Epidermal melanocyte (primary cell): ENCODE measurements around the gene POLA1.

Source experiments
- DNase-seq: peaks from one replicate; pipeline ENCODE4 v3.0.0; 2011; ENCODE audit warnings: low spot score; ENCODE audit not compliant: insufficient read length

Gene POLA1

DNA sequence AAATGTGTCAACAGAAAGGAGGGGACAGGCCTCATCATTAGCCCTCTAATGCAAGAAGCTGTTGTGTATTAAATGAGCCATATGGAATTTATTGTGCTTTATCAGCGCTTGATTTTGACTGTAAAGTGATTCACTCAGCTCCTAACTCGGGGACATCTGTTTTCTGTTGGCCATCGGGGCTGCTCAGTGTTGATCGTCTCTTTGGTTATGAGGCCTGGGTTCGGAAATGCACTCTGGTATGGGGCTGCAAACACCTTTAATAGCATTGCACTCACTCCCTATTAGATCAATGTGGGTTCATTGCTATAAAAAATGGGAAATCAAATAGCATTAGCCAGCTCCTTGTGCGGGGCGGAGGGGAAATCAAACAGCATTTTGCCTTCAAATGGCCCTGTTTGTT is 315.7 kb downstream of the POLA1 start:
- no peak for DNase-seq

DNA sequence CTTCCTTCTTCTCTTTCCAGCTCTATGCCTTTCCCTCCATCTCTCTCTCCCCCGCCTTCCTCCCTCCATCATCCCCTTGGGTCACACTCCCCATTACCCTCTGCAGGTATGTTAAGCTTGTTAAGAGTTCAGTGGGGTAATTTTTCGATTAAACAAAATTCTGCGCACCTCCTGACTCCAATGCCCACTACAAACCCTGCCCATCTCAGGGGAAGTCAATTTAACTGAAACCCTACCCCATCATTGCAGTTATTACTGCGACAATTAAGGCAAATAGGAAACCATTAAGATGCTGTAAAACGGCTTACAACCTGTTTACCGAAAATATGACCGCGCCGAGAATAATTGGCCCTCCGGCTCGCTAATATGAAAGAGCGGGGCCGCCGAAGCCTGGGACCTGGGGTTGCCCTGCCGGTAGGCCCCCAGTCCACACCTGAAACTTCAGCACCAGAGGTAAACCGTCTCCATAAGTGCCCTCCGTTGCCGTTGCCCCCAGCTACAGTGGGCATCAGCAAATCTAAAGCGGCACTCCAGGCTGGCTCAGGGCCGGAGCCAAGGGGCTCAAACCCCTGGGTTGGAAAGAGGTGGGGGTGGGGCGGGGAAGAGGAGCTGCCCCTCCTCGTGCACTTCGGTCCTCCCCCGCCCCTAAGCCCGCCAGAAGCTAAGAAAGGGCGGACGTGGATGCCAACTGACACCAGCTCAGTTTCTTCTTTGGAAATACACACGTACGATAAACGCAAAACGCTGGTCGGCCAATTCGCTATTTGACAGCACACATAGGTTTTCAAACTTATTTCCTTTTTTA is 317.3 kb downstream of the POLA1 start:
- DNase-seq = no peak

DNA sequence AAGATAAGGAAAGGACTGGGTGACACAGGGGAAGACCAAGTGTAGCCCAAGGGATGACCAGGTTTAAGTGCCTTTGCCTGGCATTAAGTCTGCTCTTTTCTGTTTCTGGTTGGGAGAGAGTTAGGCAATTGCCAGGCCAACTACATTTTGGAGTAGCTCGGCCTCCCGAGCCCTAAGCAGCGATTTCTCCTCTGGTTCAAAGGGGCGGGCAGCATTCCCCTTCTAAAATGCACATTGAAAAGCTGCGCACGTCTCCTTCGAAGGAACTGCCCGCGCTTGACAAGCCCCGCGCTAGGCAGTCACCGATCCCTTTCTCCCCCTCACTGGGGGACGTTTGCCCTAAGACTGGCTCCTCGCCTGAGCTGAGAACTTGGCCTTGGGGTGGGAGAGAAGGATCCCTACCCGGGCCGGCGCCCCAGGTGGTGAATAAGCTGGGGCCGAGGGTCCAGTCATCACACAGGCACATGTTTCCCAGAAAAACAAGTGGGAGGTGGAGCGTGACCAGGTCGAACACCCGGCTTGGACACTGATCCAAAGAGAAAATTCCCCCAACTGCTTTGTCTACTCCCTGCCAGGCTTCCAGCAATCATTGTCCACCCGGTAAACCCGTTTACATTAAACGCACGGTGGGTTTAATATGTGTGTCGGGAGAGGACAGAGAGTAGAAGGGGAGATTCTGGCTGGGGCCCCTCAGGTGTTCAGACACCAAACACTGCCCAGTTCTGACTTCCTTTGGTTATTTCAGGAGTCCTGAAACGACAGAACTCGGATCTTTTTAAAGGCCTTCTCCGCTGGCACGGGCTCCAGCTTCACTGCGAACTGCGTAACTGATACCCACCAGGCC is 318.1 kb downstream of the POLA1 start:
- no peak for DNase-seq

DNA sequence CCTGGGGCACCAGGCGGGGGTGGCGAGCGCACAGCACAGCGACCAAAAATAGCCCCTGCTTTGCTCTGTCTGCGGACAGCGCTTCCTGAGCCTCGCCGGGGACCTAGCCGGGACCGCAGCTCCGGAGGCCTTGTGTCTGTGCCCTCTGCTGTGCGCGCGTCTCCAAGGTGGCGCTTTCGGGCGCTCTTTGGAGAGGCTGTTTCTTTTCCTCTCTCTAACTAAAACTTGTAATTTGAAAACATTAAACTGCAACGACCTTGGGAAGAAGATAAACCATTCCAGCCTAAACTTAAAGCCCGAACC is 318.7 kb downstream of the POLA1 start:
- DNase-seq = no peak

DNA sequence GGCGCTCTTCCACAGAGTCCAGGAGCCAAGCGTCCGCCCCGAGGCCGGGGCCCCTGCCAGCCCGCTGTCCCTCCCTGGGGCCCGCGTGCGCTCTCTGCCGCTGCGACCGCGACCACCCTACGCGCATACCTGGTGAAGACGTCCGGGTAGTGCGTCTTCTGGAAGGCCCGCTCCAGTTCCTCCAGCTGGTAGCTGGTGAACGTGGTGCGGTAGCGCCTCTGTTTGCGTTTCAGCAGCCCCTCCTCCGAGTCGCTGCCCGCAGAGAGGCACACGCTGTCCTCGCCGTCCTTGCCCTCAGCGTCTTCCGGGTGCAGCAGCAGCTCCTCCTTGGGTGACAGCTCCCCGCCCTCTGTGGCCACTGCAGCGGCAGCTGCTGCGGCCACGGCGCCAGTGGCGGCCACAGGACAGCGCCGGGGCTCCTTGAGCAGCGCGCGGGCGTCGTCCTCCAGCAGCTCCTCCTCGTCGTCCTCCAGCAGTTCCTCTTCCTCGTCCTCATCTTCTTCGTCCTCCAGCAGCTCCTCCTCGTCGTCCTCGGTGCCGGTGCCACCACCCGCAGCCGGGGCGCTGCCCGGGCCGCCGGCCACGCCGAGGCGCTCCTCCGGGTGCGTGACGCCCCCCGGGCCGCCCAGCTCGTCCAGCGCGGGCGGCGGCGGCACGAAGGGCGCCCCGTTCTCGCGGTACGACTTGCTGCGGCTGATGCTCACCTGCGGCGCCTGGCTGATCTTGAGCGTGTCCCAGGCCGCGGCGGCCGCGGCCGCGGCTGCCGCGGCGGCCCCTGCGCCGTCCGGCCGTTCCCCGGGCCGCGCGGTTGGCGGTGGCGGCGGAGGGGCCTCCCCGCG is 319.3 kb downstream of the POLA1 start:
- no peak for DNase-seq

DNA sequence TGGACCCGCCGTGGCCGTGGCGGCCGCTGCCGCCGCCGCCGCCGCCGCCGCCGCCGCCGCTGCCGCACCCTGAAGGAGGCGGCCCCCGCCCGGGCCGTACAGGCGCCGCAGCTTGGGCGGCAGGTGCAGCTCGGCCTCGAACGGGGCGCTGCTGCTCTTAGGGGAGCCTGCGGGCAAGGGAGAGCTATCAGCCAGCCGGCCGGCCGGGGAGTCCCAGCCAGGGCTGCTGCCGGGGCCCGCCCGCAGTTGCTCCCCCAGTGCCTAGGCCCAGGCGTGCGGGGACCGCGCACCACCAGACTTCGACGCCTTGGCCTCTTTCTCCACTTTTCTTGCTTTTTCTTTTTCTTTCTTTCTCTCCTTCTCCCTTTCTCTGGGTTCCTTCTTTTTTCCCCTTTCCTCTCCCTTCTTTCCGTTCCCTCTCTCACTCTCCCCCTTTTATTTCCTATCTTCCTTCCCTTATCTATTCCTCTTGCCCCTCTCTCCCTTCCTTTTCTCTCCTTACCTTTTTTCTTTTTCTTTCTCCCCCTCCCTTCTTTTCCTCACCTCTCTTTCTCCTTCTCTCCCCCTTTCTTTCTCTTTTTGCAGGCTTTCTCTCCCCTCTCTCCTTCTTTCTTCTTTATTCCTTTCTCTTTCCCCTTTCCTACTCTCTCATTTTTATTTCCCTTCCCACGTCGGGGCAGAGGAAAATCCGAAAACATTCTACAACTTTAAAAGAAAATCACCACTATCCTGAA is 320.1 kb downstream of the POLA1 start:
- no peak for DNase-seq

DNA sequence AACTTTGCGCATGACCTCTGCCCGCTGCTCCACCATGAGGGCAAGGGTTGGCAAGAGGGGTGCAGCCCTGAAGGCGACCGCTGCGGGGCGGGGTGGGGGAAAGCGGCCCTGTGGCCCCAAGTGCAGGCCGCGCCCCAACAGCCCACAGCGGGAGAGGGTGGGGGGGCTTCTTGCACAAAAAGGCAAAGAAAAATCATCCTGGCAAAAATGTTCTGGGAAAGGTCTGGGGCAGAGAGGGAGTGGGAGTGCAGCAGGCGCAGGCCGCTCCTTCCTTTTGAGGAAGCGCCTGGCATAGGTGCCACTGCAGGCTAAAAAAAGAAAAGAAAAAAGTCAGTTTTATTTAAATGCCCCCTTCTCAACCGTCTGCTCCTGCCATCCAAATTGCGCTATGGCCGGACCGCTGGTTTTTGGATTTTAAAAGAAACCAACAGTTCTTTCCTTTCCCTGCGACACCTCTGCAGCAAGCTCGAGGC is 320.7 kb downstream of the POLA1 start:
- no peak for DNase-seq

DNA sequence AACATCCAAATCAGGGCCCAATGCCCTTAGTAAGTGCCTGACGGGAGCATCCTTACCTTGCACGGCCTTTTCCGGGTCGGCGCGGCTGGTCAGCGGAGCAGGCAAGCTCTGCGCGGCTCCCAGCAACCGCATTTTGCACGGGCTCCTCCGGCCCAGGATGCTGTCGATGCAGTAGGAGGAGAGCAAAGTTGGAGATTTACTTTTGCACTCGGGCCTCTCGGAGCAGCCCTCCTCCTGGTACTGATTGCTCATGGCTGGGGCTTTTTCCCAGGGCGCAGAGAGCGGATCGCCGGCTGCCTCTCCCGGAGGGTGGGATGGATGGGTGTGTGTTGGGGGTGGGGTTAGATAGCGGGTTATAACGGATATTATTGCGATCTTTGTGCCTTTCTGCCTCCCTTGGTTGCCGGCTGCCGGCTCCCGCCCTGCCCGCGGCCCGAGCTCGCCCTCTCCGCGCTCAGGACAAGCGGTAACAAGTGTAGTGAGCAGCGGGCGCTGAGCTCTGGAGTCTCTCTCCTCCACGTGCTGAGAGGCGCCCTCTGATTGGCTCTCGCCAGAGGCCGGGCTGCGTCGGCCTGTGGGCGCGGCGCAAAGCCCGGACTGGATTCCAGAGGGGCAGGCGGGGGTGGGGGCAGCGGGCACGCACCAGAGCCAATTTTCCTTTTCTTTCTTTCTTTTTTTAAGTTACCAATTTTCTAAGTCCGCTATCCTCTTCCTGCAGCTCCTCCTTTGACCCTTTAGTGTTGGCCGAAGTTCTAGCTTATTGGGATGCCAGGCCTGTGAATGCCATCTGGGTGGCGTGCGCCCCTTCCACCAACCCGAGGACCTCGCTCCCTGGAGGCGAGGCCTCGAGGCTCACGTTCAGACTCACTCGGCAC is 322.0 kb downstream of the POLA1 start, which contains the start of gene ARX:
ARX (minus strand) TSS at position 480 of the 875 bp plus-strand sequence; CDS start at position 252, 228 bp downstream.
- peak; percentile 77 for DNase-seq

DNA sequence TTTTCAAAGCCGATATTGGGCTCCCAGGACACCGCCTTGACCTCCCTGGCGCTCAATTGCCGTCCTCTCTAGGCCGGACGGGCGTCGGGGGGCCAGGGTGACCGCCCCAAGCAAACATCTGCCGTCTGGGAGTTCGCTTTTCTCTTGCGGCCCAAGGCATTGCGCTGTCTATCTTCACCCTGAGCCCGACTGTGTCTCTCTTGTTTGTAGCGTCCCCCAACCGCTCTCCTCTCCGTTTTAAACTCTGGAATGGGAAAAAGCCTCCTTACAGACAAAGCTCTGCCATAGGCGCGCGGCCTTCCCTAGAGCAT is 322.6 kb downstream of the POLA1 start:
- DNase-seq = no peak

DNA sequence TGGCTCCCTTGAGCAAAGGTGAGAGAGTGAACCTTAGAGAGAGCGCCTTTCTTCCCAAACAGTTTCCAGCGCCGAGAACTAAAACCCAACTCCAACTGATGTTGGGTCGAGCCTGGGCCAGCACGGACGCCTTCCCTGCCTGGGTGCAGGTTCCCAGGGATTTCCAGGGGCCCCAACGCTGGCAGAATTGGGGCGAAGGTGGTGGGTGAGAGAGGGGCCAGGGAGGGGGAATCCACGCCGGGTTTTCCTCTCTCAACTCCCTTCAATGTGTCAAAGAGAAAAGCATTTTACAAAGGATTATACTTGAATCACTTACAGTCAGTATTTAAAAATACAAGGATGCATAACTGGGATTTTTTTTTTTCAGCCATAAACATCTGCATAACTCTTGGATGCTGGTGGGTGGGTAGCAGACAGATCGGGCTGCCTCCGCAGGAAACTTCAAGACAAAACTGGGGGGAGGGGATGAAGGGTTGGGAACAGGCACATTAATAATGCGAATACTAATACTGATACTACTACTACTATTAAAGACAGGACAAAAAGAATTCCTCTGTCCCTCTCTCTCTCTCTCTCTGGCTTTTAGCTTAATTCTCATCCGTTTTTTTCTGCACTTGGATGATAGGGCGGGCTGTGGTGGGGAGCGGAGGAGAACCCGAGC is 323.4 kb downstream of the POLA1 start:
- no peak for DNase-seq

DNA sequence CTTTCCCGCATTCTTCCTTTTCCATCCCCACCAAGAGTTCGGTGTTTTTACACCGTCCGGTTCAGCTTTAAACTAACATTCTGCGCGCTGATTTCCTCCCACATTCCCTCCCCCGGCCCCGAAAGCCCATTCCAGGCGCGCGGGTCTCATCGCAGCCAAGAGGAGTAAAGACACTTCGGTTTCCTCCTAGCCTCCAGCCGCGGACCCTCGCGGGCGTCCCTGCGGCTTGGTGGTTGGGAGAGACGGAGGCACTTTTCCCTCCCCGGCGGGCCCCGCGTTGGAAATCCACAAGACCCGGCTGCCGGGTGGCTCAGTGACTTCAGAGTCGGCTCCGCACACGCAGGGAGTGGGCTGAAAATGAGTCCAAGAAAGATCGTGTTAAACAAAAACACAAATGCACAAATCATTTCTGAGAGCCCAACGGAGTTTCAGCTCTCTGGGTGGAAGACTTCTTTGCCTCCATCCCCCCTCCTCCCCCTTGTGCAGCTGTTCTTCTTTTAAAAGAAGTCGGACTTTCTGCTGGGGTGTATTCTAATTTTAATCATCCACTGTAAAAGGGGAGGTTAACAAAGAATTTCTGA is 324.0 kb downstream of the POLA1 start:
- no peak for DNase-seq

DNA sequence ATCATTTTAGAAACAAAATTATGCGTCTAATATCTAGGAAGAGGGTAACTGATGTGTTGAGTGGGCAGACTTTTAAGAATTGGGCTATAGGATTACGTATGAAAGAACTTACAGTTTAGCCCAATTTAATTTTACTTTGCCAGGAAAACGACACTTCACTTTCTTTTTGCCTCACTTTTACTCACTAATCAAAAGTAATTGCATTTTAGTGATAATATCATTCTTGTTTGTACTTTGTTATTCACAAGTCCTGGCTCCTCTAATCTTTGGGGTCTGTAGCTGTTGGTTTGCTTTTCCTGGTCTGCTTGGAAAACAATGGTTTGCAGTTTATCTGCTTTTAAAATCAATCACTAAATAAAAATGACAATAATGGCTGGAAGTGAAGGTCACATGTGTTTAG is 325.0 kb downstream of the POLA1 start:
- no peak for DNase-seq

DNA sequence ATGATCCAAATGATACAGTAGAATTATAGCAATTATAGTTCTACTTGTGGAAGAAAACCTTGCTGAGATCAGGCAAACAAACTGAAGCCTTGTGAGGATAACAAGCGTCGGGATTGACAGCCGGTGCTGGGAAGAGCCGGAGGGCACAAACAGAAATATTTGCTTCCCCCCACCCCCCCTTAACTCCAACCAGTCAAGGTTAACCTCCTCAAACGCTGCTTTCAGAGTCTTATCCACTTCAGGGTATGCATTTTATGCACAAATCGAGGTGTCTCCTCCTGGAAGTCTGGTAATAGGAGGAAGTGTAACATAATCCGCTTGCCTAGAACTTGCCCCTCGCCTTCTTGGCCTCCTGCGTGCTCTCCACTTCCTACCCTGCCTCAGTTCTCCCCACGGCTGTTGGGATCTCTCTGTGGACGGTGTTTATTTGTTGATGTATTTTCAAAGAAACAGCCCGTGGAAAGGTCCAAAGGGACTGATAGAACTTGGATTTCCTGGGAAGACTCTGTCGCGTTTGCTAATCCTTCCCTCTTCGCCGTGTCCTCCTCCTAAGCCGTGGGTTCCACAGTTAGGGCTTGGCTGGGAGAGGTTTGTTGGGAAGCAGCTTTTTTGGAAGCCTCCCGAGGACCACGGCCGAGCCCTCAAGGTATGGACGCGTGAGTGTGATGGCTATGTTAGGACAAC is 326.1 kb downstream of the POLA1 start:
- no peak for DNase-seq

DNA sequence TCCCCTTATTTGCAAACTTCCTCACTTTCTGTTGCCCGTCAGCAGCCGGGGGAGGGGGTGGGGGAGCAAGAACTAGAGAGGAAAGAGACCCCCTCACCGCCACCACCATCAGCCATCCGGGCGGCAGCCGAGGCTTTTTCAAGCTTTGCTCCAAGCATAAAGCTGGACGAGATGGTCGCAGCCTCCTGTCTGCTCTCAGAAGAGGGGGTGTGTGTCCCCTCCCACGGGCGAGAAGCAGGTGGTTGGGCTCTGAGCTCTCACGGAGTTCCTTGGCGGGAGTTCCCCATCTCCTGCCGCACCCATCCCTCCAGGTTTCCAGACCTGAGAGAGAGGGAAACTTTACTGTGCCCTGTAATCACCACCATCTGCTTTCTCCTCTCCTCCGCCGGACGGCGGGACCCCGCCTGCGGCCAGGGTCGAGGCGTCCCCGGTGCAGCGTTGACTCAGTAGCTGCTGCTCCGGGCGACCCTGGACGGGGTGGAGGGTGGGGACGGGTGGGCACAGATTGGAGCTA is 326.7 kb downstream of the POLA1 start:
- no peak for DNase-seq

DNA sequence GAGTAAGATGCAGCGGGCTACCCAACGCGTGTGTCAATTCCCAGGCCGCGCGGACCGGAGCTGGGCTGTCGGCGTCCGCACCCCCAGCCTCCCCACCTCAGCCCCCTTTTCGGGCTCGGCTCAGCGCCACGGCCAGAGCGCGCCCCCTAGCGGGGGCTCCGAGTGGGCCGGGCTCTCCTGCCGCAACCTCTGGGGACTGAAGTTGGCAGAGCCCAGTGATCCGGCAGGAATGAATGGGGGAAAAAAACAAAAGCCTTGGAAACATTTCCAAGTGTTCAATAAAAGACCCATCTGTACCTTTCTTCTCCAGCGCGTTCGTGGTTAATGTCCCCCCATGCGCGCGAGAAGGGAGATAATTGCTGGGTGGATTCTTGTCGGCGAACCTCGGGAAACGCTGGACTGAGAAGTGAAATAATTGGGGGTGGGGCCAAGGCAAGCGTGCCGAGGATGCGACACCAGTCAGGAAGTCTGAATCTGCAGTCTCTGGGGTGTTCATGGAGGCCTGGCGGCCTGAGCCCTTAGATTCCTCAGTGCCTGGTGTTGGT is 327.3 kb downstream of the POLA1 start:
- DNase-seq = no peak

DNA sequence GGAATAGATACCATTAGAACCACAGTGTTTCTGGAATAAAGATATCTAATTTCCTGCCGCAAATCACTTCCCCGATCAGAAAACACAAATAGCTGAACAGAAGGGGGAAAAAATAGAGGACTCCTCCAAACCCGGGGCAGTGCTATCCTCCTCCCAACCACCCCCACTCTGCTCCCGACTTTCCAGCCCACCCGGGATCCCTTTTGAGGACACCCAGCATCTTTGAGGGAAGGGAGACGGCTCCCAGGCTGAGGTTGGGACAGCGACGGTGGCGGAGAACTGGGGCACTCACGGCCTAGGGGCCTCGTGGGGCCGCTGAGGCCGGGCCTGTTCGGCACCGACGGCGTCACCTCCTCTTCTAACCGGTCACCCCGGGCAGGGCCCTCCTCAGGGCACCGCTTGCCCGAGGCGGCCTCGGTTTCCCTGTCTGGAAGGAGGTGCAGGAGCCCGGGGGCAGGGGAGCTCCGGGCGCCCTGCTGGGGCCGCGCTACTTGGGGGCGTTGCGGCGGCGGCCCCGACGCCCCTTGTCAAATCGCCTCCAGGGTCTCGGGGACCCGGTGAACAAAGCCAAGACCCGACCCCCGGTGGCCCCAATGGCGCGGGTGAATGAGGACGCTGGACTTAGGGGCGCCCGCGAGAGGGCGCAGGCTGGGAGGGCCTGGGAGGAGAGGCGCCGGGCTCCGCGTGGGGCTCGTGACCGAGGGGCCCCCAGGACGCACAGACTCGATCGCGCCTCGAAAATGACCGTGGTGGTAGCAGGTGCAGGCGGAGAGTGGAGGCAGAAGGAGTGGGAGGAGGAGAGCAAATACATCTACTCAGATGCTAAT is 329.0 kb downstream of the POLA1 start:
- no peak for DNase-seq

DNA sequence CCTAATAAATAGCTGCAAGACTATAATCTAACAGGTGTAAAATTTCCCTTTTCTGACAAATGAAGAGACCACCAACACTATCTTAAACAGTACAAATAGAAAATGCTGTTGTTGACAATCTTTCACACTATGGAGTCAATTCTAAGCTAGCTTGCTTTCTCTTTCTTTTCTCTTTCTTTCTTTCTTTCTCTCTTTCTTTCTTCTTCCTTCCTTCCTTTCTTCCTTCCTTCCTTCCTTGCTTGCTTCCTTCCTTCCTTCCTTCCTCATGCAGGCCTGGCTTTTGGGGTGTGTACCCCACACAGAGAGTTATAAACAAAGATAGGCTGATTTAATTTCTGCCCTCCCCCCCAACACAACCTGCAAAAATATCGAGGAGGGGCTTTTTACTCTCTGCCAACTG is 330.2 kb downstream of the POLA1 start:
- no peak for DNase-seq
